AG08395 (cell line): Measurements from ENCODE around the gene EIF4A3.

Experiments
- DNase-seq: peaks from one replicate; pipeline ENCODE4 v3.0.0; 2012; ENCODE audit warnings: mixed read lengths, low spot score

The EIF4A3 gene

GRCh38 chr17:80132906-80133625 lies 13.9 kb downstream of the EIF4A3 start:
- DNase-seq = no peak

GRCh38 chr17:80130992-80131391 lies 15.9 kb downstream of the EIF4A3 start:
- no peak for DNase-seq

GRCh38 chr17:80129006-80129565 lies 17.8 kb downstream of the EIF4A3 start:
- DNase-seq = no peak

- DNase-seq = no peak
Measured at GRCh38 chr17:80126449-80126715, 20.5 kb downstream of the EIF4A3 start.

- DNase-seq = peak; percentile 79
Measured at GRCh38 chr17:80125656-80126448, 21.1 kb downstream of the EIF4A3 start.

- no peak for DNase-seq
Measured at GRCh38 chr17:80124351-80124981, 22.5 kb downstream of the EIF4A3 start.

GRCh38 chr17:80123791-80124190 lies 23.1 kb downstream of the EIF4A3 start:
- peak; percentile 51 for DNase-seq

- DNase-seq = no peak
Measured at GRCh38 chr17:80122926-80123505, 23.9 kb downstream of the EIF4A3 start.

GRCh38 chr17:80122026-80122575 lies 24.8 kb downstream of the EIF4A3 start:
- DNase-seq = no peak

- DNase-seq = no peak
Measured at GRCh38 chr17:80119839-80120238, 27.1 kb downstream of the EIF4A3 start.

GRCh38 chr17:80119271-80119791 lies 27.6 kb downstream of the EIF4A3 start:
- DNase-seq = no peak

GRCh38 chr17:80118601-80119270 lies 28.2 kb downstream of the EIF4A3 start:
- DNase-seq = no peak

GRCh38 chr17:80117491-80118401 lies 29.2 kb downstream of the EIF4A3 start:
- DNase-seq = no peak

- DNase-seq = no peak
Measured at GRCh38 chr17:80116921-80117380, 30.0 kb downstream of the EIF4A3 start.

GRCh38 chr17:80116276-80116920 lies 30.5 kb downstream of the EIF4A3 start:
- DNase-seq = no peak

- DNase-seq = no peak
Measured at GRCh38 chr17:80115159-80115558, 31.8 kb downstream of the EIF4A3 start.

- no peak for DNase-seq
Measured at GRCh38 chr17:80114758-80115157, 32.2 kb downstream of the EIF4A3 start.

GRCh38 chr17:80113033-80113484 lies 33.9 kb downstream of the EIF4A3 start:
- DNase-seq = no peak

GRCh38 chr17:80112471-80113032 lies 34.4 kb downstream of the EIF4A3 start:
- no peak for DNase-seq
